Activated T-cell treated with anti-CD3 and anti-CD28 coated beads for 48 hours (primary cell): Measurements from ENCODE around the gene SMIM13.
A peak's percentile ranks its signal among the peaks of the same experiment; 100 is the strongest.

Experiments used
- DNase-seq: peaks from one replicate; pipeline ENCODE4 v3.0.0-alpha.2; 2020; ENCODE audit warnings: low read depth

Gene SMIM13

DNA sequence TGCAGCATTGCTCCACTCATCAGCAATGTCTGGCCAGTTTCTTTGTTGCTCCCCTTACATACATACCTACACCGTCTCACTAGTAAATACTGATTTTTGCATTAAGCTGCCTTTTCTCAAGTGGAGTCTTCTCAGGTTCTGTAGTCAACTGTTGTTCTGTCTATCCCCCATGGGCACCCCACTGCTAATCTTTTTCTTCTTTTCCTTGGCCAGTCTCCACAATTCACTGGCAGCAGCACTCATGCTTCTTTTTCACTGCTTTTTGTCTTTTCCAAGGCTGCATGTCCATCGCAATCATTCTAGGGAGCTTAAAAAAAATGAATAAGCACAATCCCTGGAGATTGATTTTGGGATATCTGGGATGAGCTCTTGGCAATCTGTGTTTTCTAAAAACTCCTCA lies 28.2 kb downstream of the SMIM13 start:
- DNase-seq, result no peak

DNA sequence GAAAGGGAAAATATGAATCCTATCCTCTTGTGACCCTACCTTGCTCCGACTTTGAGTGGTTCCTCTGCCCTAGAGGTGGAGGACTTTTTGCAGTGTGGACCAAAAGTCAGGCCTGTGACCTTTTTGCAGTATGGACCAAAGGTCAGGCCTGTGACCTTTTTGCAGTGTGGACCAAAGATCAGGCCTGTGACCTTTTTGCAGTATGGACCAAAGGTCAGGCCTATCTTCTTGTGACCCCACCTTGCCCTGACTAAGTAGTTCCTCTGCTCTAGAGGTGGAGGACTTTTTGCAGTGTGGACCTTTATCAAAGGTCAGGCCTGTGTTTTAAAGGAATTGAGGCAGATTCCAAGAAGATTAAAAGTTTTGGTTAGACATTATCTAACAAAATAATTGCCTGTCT lies 28.7 kb downstream of the SMIM13 start:
- DNase-seq, result no peak

DNA sequence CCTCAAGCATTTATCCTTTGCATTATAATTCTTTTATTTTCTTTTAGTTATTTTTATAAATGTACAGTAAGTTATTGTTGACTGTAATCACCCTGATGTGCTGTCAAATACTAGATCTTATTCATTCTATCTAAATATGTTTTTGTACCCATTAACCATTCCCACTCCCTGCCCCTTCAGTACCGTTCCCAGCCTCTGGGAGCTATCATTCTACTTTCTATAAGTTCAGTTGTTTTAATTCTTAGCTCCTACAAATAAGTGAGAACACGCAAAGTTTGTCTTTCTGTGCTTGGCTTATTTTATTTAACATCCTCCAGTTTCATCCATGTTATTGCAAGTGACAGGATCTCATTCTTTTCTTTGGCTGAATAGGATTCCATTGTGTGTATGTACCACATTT lies 30.3 kb downstream of the SMIM13 start:
- DNase-seq, result no peak

DNA sequence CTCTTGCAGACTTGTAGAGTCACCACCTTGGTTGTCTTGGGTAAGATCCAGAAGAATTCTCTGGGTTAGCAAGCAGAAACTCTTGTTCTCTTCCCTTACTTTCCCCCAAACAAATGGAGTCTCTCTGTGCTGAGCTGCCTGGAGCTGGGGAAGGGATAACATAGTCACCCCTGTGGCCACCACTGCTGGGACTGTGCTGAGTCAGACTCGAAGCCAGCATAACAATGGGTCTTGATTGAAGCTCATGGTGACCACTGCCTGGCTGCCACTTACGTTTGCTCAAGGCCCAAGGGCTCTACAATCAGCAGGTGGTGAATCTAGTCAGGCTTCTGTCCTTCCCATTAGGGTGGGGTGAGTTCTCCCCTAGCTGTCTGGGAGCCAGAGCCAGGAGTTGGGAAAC lies 33.2 kb downstream of the SMIM13 start:
- no peak for DNase-seq

DNA sequence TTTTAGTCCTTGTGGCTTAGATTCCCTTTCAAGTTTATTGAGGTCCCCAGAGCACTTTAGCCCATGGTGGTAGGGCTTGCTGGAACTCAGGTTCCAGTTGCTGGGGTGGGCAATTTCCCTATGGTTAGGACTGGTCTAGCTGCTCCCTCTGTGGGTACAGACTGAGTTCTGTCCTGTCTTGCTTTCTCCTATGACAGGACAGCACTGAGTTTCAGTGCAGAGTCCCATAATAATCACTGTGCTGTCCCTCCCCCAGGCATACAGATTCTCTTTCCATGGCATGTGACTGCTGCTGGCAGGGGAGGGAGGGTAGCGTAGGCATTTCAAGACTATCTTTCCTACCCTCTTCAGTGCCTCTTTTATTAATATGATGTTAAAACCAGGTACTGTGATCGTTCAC lies 35.0 kb downstream of the SMIM13 start:
- no peak for DNase-seq

DNA sequence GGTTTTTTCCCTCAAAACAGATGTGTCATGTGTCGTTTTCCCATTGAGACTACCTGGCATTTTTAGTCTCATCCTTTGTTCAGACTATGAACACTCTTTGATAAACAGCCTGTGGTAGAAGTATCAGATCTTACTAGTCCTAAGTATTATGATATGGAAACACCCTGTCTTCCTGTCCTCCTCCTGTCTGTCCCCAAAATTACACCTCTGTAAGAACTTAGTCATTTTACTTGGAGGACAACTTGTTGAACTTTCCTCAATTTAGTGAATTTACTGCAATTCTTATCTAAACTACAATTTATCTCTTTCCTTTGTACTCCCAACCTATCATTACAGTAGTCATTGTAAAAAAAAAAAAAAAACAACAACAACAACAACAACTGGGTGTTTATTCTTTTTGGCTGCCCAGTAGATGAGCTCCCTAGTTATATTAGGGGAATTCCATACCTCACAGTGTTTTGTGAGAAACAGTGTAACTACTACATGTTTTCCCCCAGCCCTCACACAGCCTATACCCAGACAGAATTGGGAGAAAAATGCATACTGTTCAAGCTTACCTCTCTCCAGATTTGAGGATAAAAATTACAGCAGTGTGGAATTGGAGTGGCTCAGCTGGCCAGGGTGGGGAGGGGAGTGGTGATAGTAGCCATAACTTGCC lies 36.4 kb downstream of the SMIM13 start:
- DNase-seq, result no peak

DNA sequence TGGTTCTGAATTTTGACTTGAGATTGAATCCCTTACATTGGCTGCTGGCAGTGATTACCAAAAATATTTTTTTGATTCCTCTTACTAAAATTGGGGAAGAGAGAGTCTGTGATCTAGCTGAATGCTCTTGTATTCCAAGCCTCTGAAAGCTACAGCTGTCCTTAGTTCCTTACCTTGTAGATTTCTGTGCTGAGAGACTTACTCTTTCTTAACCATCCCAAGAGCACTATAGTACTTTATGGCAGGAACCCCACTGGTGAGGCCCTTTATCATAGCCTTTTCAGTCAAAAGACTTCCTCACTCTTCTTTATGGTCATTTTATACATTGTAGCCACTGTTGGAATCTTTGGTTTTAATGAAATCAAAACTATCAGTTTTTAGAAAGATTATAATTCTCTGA lies 37.0 kb downstream of the SMIM13 start:
- DNase-seq, result no peak

DNA sequence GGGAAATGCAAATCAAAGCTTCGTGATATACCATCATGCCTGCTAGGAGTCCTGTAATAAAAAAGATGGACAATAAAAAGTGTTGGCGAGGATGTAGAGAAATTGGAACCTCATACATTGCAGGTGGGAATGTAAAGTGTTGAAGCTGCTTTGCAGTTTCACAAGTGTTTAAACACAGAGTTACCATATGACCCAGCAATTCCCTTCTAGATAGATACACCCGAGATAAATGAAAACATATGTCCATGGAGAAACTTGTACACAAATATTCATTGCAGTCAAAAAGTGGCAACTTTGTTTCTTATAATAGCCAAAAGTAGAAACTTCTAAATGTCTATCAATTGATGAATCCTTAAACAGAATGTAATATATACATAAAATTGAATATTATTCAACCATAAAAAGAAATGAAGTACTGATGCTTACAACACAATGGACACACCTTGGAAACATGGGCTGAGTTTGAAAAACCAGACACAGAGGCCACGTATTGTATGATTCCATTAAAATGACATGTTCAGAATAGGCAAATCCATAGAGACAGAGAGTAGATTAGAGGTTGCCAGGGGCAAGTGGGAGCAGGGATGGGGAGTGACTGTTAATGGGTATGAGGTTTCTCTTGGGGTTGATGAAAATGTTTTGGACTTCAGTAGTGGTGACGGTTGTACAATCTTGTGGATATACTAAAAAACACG lies 38.7 kb downstream of the SMIM13 start:
- no peak for DNase-seq

DNA sequence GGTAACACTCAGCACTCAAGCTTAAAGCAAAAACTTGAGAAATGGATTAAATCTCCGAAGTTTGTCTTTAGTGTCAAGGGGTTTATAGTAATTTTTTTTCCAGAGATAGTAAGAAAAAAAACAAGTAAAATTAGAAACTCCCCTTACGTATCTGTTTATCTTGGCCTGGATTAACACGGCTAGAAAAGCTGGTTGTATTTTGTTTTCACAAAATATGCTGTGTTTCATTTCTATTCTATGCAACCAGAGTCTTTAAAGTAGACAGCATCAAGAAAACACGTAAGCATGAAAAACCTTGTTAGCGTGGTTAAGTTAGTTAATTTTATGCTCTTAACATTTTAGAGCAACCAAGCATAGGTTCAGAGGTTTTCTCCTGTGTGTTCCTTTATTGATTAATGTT lies 39.6 kb downstream of the SMIM13 start:
- DNase-seq, result no peak

DNA sequence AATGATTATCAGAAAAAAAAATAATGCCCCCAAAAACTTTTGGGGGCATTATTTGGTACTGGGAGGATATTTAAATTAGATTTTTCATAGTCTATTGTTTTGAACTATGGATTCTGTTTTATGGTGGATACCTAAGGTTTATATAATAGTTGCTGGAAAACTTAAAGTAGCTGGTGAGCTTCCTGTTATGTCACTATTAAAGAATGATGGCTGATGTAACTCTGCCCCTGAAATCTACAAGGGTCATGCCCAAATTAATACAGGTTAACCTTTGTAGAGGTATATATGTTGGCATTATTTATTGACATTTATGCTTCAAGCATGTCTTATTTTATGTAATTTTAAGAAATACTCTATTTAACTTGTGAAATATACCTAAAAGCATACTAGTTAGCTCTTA lies 43.2 kb downstream of the SMIM13 start:
- DNase-seq, result no peak

DNA sequence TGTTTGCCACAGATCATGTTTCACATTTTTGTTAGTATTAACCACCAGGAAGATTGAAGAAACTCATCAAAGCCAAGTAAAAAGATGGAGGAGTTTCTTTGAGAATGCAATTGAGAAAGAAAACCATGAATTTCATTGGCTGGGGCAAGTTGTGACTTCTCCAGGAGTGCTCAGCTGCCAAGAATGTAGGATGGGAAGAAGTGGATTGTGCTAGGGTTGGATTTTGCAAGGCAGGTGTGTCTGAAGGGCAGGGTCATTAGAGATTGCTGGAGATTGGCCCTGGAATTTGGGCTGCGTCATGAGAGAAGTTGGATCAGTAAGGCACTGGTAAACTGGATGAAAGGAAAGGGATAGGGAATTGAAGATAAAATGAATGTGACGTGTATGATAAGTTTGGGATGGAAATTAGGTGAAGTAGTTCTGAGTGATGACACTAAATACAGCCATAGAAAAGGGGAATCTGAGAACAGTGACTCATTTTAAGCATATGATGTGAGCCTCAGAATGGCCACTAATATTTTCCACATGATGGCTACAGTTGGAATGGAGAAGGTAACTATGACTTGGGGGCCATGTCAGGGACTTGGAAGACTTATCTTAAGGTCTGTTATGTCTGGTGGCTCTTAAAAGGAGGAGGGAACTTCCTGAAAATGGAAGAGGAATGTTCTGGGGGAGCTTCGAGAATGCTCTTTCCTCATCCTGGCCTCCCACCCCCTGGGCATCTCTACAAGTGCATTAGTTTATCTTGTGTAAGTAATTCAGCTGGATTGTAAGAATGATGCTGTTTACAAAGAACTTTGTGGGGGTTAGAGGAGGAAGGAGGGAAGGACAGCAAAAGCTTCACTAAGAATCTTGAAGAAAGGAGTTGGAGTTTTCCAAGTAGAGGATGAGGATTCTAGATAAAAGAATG lies 45.7 kb downstream of the SMIM13 start:
- DNase-seq, result no peak

DNA sequence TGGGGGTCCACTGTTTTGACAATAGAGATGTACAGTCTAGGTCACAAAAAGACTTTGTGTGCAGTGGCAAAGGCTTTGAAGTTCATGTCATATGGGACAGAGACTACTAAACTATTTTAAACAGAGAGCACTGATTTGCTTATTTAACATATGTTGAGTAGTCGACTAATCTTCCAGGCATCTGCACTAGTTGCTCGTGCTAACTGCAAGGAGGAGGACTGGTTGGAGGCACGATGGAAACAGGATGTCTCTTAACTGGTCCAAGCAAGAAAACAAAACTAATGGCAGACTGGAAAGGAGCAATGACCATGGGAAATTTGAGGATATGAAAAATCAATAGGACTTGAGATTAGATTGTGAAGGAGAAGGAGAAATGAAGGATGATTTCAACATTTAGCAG lies 46.4 kb downstream of the SMIM13 start:
- DNase-seq, result no peak

DNA sequence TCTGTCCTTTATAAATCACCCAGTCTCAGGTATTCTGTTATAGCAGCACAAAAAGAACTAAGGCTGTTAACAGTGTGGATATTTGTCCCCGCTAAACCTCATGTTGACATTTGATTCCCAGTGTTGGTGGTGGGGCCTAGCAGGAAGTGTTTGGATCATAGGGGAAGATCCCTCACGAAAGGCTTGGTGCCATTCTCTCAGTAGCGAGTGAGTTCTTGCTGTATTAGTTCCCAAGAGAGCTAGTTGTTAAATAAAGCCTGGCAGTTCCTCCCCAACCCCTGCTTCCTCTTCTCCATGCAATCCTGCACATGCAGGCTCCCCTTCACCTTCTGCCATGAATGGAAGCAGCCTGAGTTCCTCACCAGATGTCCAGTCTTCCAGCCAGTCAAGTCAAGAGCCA lies 47.7 kb downstream of the SMIM13 start:
- no peak for DNase-seq

DNA sequence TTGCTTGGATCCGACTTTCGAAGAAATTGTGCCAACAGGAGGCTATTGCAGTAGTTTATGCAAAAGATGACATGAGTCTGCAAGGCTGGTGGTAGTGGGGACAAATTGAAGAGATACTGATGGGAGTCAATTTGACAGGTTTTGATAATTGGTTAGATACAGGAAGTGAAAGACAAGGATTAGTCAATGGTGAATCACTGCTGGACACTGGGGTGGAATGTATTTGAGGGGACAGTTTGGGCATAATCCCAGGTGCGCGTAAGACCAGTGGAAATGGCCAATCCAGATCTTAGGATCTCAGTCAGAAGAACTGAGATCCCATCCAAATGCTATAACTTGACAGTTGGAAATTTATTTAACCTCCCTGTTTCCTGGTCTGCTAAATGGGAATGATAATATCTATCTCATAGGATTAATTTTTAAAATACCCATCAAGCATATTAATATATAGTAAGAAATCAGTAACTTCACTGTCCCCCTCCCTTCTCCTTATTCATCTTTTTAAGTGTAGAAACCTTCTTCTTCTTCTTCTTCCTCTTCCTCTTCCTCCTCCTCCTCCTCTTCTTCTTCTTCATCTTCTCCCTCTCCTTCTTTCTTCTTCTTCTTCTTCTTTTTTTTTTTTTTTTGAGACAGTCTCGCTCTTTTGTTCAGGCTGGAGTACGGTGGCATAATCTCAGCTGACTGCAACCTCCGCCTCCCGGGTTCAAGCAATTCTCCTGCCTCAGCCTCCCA lies 48.8 kb downstream of the SMIM13 start:
- DNase-seq, result no peak

DNA sequence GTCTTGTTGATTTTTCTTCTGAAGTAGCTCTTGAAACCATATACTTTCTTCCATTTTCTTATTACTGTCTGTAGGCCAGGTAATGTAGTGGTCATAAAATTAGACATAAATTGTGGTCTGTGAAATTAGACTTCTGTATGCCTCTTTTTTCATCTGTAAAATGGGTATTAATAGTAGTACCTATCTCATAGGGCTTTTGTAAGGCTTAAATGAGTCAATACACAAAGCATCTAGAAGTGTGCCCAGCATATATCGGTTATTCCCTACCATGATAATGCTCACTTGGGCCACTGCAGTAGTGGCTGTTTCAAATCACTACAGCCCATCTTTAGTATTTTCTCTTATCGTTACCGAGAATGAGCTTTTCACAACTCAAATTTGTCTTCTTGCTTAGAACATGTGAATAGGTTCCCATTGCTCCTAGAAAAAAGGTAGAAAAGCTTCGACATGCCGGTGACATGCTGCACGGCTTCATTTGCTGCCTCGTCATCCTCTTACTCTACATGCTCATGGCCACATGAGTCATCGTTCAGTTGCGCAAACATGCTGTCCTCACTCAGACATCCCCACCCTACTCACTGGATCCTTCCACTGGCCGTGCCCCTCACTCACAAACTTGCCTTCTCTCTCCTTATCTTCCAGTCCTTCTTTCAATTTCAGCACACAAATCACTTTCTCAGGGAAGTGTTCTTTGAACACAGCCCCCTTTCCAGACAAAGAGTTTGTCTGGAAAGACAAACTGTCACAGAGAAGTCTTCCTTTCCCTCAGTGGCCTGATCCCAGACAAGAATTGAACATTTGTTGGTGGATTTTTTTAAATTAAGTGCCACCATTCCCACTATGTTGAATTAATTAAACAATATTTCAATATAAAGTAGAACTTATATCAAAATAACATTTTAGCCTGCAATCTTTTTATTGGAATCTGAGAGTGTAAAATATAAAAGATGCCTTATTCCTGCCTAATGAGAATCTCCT lies 50.0 kb downstream of the SMIM13 start:
- DNase-seq, result peak; percentile 12

DNA sequence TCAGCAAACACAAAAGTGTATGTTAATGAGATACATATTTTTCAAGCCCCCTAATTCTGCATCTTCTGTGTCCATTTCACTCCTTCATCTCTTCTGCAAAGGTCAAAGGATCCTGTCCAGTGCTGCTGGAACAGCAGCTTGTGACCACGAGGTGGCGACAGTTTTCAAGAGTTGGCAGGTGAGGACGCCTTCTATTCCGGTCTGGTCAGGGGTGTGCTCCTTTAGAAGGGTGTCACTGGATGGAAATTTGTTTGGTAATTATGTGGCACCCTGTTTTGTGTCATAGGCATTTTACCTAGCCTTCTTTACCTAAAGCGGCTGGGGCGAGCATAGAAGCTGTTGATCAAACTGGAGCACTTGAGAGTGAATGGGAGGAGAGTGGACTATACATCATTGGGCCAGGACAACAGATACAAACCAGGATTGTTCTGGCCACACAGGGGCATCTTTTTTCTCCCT lies 50.8 kb downstream of the SMIM13 start:
- DNase-seq, result peak; percentile 63

DNA sequence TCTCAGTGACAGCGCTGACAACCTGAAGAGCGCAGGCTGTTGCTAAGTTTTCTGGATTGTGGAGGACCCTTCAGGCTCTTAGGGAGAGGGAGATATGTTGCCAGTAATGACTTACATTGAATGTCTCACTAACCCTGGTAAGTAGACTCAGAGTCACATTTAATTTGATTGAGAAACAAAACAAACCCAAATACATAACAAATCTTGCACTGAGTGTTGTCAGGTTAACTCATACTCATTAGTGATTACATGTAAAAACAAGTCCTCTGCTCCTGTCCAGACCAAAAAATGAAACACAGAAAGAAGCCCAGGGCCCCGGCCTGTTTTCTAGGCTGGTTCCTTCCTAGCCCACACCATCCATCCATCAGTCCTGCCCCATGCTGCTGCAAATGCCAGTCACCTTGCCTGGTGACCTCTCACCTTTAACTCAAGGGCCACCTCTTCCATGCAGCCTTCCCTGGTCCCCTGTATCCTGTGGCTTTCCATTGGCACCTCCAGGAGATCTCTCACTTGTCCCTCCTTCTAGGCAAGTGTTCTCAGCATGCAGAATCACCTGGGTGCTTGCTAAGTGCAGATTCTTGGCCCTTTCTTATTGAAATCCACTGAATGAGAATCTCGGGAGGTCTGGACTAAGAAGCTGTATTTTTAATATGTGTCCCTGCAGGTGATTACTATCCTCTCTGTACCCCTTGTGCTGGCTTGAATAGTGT lies 52.6 kb downstream of the SMIM13 start:
- DNase-seq, result no peak

DNA sequence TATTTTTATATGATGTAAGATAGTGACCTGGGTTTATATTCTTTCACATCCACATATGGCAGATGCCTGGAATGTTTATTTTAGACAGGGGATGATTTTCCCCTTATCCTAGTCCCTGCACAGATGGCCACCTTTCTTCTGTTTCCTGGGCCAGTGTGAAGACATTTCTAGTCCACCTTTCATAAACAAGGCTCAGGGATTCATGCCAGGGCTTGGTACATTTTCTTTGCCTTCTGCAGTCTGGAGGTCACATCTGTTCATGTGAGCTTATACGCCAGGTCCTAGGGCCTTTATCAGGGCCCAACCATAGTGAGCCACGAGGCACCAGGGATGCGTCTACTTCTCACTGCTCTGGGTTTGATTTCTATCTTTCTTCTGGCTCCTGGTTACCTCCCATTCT lies 55.9 kb downstream of the SMIM13 start:
- no peak for DNase-seq

DNA sequence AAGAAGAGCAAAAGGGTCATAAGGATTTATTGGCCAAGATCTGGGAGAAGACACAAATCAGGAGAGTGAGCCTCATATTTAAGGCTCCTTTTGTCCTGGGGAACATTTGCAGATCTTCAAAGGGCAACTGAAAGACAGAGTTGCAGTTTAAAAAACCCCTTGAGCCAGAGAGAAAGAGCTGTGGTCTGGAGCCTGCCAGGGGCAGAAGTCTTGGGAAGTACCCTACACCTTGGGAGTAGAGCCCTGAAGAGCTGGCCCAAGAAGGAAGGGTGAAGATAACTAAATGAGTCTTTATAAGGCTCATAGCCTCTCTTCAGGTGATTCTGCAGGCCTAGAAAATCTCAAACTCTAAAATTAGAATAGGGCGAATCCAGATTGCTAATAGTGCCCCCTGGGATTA lies 57.9 kb downstream of the SMIM13 start:
- no peak for DNase-seq

DNA sequence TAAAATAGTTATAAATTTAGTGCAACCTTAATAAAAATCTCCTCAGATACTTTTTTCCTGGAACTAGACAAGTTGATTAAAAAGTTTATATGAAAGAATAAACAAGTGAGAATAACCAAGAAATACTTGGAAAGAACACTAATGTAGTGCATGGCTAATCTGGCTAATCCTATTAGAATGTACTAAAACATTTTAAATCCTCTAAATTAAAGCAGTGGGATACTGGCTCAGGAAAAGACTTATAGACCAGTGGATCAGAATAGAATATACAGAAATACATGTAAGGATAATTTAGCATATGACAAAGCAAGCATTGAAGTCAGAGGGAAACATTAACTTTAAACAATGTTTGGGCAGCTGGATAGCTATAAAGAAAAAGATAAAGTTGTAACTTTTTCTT lies 58.9 kb downstream of the SMIM13 start:
- DNase-seq, result no peak
